ENCODE measurements around the gene S100A14. TPM values are rescaled to one million over a fixed set of nuclear protein-coding genes. Genes with fewer than 3 reads are reported as not detected.

The S100A14 gene
- total RNA-seq, 1 donor from 2014 or later = not detected

- Mint-ChIP-seq H3K27ac (no peak overlapping the region), H3K36me3 (ENCODE audit: low read depth) (no peaks in the 10 kb centered on the region), H3K4me3 (no peak overlapping the region), H3K27me3 (no peaks in the 10 kb centered on the region), H3K4me1 (peaks cover 32% of the 10 kb centered on the region), H3K9me3 (no peaks in the 10 kb centered on the region)
- intact Hi-C loops (cut with micrococcal nuclease) = no loop called here
- ChIA-PET CTCF (no interaction called here), POLR2A (interaction anchor here (0.6 kb wide), 1 partner anchor 30 kb away, joined by 3 read pairs; no protein-coding TSS in a partner anchor)
- no peak for TF ChIP-seq CTCF (IDR thresholded peaks at IDR 0.05)
- DNase-seq (no peak), ATAC-seq (ENCODE audit: low read depth) (no peak)
Observed at GRCh38 chr1:153624965-153625611, 9.0 kb upstream of the S100A14 start.

- H3K4me1 Mint-ChIP-seq = peaks cover 21% of the 10 kb centered on the region
- peak overlapping the region; percentile 37 for H3K27ac Mint-ChIP-seq
- intact Hi-C loops (cut with micrococcal nuclease) = no loop called here
- ChIA-PET CTCF (no interaction called here), POLR2A (interaction anchor here (1.4 to 2.3 kb wide), 2 partner anchors 11 to 24 kb away, joined by 4 to 10 read pairs; partner anchors contain the start of gene CHTOP)
- DNase-seq (no peak), ATAC-seq (ENCODE audit: low read depth) (no peak)
- TF ChIP-seq CTCF (IDR thresholded peaks at IDR 0.05) = no peak
- no peaks in the 10 kb centered on the region for H3K27me3 Mint-ChIP-seq
- no peaks in the 10 kb centered on the region for H3K36me3 Mint-ChIP-seq (ENCODE audit: low read depth)
- no peaks in the 10 kb centered on the region for H3K9me3 Mint-ChIP-seq
- H3K4me3 Mint-ChIP-seq = no peak overlapping the region
Observed at GRCh38 chr1:153623101-153623500, 7.0 kb upstream of the S100A14 start.

GRCh38 chr1:153619171-153619570 is 3.0 kb upstream of the S100A14 start:
- intact Hi-C loops (cut with micrococcal nuclease) = no loop called here
- POLR2A ChIA-PET = interaction anchor here (0.5 to 2.5 kb wide), 4 partner anchors 9 to 306 kb away, joined by 3 to 10 read pairs (median 4); partner anchors contain the start of genes CHTOP and S100A1
- CTCF ChIA-PET = no interaction called here
- no peaks in the 10 kb centered on the region for H3K9me3 Mint-ChIP-seq
- no peaks in the 10 kb centered on the region for H3K27me3 Mint-ChIP-seq
- no peak for DNase-seq
- no peak for ATAC-seq (ENCODE audit: low read depth)
- peaks cover 7% of the 10 kb centered on the region for H3K4me1 Mint-ChIP-seq
- H3K4me3 Mint-ChIP-seq = no peak overlapping the region
- no peak for TF ChIP-seq CTCF (IDR thresholded peaks at IDR 0.05)
- no peaks in the 10 kb centered on the region for H3K36me3 Mint-ChIP-seq (ENCODE audit: low read depth)
- no peak overlapping the region for H3K27ac Mint-ChIP-seq

- no peak for TF ChIP-seq CTCF (IDR thresholded peaks at IDR 0.05)
- H3K4me3 Mint-ChIP-seq = no peak overlapping the region
- intact Hi-C loops (cut with micrococcal nuclease) = no loop called here
- H3K36me3 Mint-ChIP-seq (ENCODE audit: low read depth) = no peaks in the 10 kb centered on the region
- no peak overlapping the region for H3K27ac Mint-ChIP-seq
- ChIA-PET CTCF (interaction anchor here (1.0 kb wide), 1 partner anchor 9 kb away, joined by 3 read pairs; the partner anchor contains the start of gene S100A13), POLR2A (interaction anchor here (1.1 to 2.5 kb wide), 2 partner anchors 10 to 16 kb away, joined by 3 to 10 read pairs; partner anchors contain the start of gene CHTOP)
- ATAC-seq (ENCODE audit: low read depth) (no peak), DNase-seq (no peak)
- no peaks in the 10 kb centered on the region for H3K9me3 Mint-ChIP-seq
- H3K27me3 Mint-ChIP-seq = no peaks in the 10 kb centered on the region
- H3K4me1 Mint-ChIP-seq = peaks cover 1% of the 10 kb centered on the region
Observed at GRCh38 chr1:153617663-153618062, 1.5 kb upstream of the S100A14 start.

- intact Hi-C loops (cut with micrococcal nuclease) = no loop called here
- ATAC-seq (ENCODE audit: low read depth) (no peak), DNase-seq (no peak)
- ChIA-PET POLR2A (interaction anchor here (2.5 kb wide), 1 partner anchor 17 kb away, joined by 10 read pairs; the partner anchor contains the start of gene CHTOP), CTCF (interaction anchor here (1.0 kb wide), 1 partner anchor 10 kb away, joined by 3 read pairs; the partner anchor contains the start of gene S100A13)
- no peaks in the 10 kb centered on the region for H3K27me3 Mint-ChIP-seq
- no peak overlapping the region for H3K27ac Mint-ChIP-seq
- no peak overlapping the region for H3K4me3 Mint-ChIP-seq
- no peaks in the 10 kb centered on the region for H3K36me3 Mint-ChIP-seq (ENCODE audit: low read depth)
- no peak for TF ChIP-seq CTCF (IDR thresholded peaks at IDR 0.05)
- H3K4me1 Mint-ChIP-seq = no peaks in the 10 kb centered on the region
- H3K9me3 Mint-ChIP-seq = no peaks in the 10 kb centered on the region
Observed at GRCh38 chr1:153616917-153617311, 789 bp upstream of the S100A14 start.
